IPS-18c (cell line): ENCODE data around the gene SIM1.

Experiments
- H3K4me3 ChIP-seq: 2 replicates; pipeline ENCODE4 v1.7.0; 2013; ENCODE audit warnings: low read depth, mild to moderate bottlenecking, low read length, moderate library complexity; ENCODE audit not compliant: insufficient read depth
- H3K9me3 ChIP-seq: one replicate; pipeline ENCODE4 v1.6.1; 2013; ENCODE audit warnings: mild to moderate bottlenecking, low read length, moderate library complexity; ENCODE audit not compliant: control insufficient read depth, insufficient read depth

Gene SIM1

GRCh38 chr6:100475554-100476320 is 11.0 kb upstream of the SIM1 start:
- no peaks in the 10 kb centered on the region for H3K9me3 ChIP-seq
- H3K4me3 ChIP-seq, result no peak overlapping the region

- no peaks in the 10 kb centered on the region for H3K9me3 ChIP-seq
- H3K4me3 ChIP-seq, result no peak overlapping the region
Measured at GRCh38 chr6:100473182-100473581, 8.5 kb upstream of the SIM1 start.

DNA sequence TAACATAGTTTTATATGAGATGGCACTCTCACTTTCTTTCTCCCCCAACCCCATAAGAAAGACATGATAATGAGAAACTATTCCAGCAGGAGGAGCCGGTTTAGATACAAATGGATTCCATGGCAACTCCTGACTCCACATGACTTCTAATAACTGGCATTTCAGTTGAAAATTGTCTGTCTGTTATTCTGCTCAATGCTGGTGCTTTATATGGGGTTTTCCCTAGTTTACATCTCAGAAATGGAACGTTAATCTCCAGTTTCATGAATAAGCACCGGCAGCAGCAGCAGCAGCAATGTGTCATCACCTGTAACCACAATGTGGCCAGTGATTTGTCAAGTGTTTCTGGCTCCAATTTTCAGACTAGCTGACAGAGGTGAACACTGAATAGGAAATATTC is 8.0 kb upstream of the SIM1 start:
- Histone ChIP-seq H3K4me3 (no peak overlapping the region), H3K9me3 (no peaks in the 10 kb centered on the region)

GRCh38 chr6:100470422-100471120 is 5.8 kb upstream of the SIM1 start:
- no peak overlapping the region for H3K4me3 ChIP-seq
- no peaks in the 10 kb centered on the region for H3K9me3 ChIP-seq

DNA sequence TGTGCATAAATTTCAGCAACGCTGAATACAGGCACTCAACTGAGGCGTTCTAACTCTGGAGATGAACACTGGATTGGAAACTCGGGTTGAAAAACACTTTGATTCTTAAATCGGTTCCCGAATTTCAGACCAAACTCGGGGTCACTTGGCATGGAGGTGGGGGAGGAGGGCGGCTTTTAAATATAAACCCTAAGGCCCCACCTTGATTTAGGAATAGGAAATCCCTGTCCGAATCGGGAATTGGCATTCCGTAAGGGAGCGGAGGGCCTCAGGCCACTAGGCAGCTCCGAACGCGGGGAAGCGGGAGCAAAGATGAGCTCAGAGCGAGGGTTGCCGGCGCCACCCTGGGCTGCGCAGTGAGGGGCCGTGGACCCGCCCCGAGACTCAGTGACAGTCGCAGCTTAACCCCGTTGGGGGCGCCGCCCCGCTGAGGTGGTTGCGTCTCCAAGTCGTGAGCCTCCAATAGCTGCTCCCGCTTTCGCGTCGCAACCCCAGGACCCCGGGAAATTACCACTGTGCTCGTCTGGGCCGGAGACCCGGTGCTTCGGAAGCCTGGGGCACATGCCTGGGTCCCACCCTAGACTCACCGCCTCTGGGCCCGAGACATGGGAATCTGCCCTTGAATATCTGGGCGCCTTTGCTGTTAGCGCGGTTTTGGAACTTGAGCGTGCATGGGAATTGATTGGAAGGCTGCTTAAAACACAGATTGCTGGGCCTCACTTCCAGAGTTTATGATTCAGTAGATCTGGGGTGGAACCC is 4.6 kb upstream of the SIM1 start:
- peak overlapping the region; percentile 36 for H3K4me3 ChIP-seq

GRCh38 chr6:100468016-100468622 is 3.4 kb upstream of the SIM1 start:
- Histone ChIP-seq H3K4me3 (no peak overlapping the region), H3K9me3 (no peaks in the 10 kb centered on the region)

More for the DNA sequence above, 4.6 kb upstream of the SIM1 start:
- H3K9me3 ChIP-seq, result no peaks in the 10 kb centered on the region

DNA sequence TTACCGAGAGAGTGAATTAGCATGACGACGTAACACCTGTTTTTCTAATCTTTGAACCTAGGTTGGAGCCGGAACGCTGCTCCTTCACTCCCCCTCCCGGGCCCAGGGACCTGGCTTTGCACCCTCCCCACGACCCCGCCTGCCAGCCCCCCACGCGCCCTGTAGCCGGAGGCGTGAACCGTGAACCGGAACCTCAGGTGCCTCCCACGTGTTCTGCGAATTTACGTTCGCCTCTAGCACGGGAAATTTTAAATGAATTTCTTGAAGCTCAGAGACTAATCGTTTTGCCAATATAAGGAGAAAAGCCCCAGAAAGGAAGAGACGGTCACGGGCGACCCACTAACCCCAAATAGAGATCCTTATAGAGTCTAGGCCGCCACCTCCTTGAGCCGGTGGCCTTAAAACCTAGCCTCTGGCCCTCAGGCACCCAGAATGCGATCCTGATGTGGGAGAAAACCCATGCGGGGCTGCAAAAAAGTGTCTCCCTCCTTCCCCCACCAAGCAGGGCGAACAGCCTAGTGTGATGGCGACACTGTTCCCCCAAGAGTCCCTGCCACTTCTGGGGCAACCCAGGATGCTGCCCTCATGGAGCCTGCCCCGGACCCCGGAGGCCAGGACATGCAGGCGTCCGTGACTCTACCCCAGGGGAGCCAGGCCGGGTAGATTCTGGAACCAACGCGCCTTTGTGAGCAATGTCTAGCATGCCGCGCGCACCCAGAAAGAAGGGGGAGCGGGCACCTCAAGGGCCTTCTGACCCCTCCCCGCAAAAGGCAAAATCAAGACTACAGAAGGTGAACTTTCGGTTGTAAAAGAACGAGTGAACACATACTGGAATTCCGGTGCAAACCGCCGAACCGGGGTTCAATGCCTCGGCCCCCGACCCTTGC is 2.7 kb upstream of the SIM1 start:
- Histone ChIP-seq H3K9me3 (no peaks in the 10 kb centered on the region), H3K4me3 (peak overlapping the region; percentile 16; the same call in 1 of the 2 replicates)

GRCh38 chr6:100466410-100467128 is 1.8 kb upstream of the SIM1 start:
- H3K4me3 ChIP-seq, result 0 out of 2 replicates have a peak overlapping the region, but pooled peaks have one; percentile 16
- no peaks in the 10 kb centered on the region for H3K9me3 ChIP-seq

DNA sequence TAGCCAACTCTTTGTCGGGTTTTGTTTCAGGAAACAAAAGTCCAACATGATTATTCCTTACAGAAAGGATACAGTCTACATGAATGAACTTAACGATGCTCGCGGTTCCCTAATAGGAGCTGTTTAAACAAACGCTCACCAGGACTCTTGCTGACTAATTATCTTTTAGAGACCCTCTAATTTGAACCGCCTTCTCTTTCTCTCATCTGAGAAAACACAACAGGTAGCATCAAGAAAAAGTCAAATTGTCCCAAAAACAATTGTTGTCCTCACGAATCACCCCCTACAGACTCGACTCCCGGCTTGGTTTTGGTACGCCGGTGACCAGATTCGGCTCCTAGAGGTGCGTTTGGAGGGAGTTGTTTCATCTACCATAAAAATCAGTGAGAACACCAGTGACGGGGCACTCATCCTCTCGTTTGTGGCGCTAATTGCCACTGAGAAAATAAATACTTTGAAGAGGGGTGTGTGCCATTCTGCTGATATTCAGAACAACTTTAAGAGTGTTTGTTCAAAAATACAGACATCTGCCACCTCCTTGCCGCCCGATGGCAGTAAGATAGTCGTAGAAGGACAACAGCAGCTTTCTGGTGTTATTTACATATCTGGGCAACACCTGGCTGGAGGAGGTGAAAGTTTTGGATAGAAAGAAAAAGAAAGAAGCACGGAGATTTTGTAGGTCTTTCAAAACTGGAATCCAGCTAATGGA is 1.1 kb upstream of the SIM1 start:
- H3K9me3 ChIP-seq, result no peaks in the 10 kb centered on the region
- H3K4me3 ChIP-seq, result no peak overlapping the region

- Histone ChIP-seq H3K9me3 (no peaks in the 10 kb centered on the region), H3K4me3 (peak overlapping the region; percentile 43; the same call in 1 of the 2 replicates)
Measured at GRCh38 chr6:100464162-100464851, 414 bp downstream of the SIM1 start.

GRCh38 chr6:100463630-100464161 is 1.0 kb downstream of the SIM1 start:
- Histone ChIP-seq H3K4me3 (peak overlapping the region; percentile 43), H3K9me3 (no peaks in the 10 kb centered on the region)

DNA sequence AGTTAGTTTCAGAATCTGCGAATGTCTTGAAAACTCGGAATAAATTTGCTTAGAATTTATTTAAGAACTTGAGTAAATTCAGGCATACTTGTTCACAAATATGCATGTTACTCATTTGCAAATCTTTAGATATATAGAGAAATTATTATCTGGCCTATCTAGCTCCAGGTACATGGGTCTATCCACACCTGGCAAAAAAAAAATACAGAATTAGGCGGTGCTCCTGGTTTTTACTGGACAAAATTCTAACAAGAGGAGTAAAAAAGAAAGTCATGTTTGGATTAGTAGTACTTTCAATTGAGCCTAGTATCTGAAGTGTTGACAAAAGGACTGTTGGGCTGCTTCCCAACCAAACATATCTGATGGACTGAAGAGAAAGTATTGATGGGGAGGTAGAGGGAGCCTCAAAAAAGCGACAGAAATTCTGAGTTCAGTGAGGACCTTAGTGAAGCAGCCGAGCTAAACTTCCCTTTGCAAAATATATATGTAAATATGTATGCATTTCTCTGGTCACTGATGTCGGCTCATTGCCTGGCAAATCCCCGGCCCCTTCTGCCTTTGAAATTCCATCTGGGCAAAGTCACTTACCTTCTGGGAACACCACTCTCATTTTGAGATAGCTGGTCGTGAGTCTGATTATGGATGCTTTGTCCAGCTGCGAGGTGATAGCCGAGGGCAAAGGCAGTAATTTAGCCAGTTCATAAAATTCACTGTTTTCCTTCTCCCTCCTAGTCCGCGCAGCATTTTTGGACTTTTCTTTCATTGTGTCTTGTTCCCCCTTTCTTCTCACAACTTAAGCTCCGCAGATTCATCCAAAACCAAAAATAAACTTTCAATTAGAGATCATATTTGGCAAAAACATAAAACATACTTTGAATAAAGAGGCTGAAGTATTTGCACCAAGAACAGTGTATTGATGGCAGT is 1.8 kb downstream of the SIM1 start:
- Histone ChIP-seq H3K4me3 (peak overlapping the region; percentile 43; the same call in 1 of the 2 replicates), H3K9me3 (no peaks in the 10 kb centered on the region)

DNA sequence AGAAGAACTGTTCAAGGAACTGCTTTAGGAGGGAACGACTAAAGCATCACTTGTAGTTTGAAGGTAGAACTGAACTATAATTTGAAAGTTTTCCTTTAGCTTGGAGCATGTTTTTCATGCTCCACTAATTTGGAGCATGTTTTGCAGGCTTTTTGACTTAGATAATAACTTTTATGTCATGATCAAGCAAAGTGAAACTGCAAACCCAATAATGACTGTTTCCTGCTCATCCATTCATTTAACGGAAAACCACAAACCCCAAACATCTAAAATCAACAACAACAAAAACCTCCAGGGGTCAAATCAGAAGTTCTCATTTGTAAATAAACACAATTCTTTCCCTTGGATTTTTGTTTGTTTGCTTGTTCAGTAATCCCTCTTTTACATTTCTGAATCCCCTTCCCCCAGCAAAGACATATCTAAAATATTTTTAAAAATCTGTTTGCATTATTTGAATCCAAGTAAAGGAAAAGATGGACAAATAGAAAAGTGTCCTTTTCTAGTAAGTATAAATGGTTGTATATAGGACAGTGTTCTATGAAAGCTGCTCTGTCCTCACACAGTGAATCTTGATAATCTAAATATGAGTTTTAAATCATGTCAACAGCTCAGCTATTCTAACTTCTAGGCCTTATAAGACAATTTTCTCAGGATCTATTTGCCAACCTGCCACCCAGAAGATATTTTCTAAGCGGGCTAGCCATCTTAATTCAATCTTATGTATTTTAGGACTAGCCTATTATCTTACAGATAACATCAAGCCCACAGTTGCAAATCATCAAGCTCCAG is 2.6 kb downstream of the SIM1 start:
- H3K4me3 ChIP-seq, result no peak overlapping the region

More for the DNA sequence above, 2.6 kb downstream of the SIM1 start:
- no peaks in the 10 kb centered on the region for H3K9me3 ChIP-seq
